Liver (tissue), 9 donors: ENCODE results near the gene RERE. TPM values are rescaled to one million over a fixed set of nuclear protein-coding genes. Genes with fewer than 3 reads are reported as not detected.

Source experiments
- DNase-seq: peaks from one replicate; pipeline ENCODE4 v3.0.0-alpha.2; 2017; ENCODE audit warnings: low spot score
- H3K27ac ChIP-seq, 2 donors: one replicate each; pipeline ENCODE4 v1.7.0; 2013; ENCODE audit warnings: inconsistent platforms in 2 of 2, low read length in 2 of 2, control low read depth in 1 of 2, low read depth in 1 of 2, mild to moderate bottlenecking in 1 of 2
- H3K27me3 ChIP-seq, 4 donors: one replicate each; pipeline versions ENCODE4 v1.6.1 to v1.7.0; 2013; ENCODE audit warnings: low read length in 3 of 4, inconsistent platforms in 1 of 4, mild to moderate bottlenecking in 1 of 4, moderate library complexity in 1 of 4; ENCODE audit not compliant: control insufficient read depth in 4 of 4, insufficient read depth in 4 of 4
- H3K36me3 ChIP-seq, 4 donors: one replicate each; pipeline versions ENCODE4 v1.6.1 to v1.7.0; 2013; ENCODE audit warnings: low read length in 3 of 4, mild to moderate bottlenecking in 3 of 4, low read depth in 1 of 4, moderate library complexity in 1 of 4; ENCODE audit not compliant: control insufficient read depth in 4 of 4, insufficient read depth in 3 of 4
- H3K4me1 ChIP-seq, 4 donors: one replicate each; pipeline versions ENCODE4 v1.6.1 to v1.7.0; 2013; ENCODE audit warnings: low read length in 3 of 4, mild to moderate bottlenecking in 3 of 4, moderate library complexity in 1 of 4; ENCODE audit not compliant: control insufficient read depth in 4 of 4, insufficient read depth in 4 of 4
- H3K4me3 ChIP-seq, 3 donors: one replicate each; pipeline versions ENCODE4 v1.6.1 to v1.7.0; 2013; ENCODE audit warnings: low read length in 3 of 3, control low read depth in 1 of 3, low read depth in 1 of 3, mild to moderate bottlenecking in 1 of 3
- H3K9ac ChIP-seq, 2 donors: one replicate each; pipeline ENCODE4 v1.7.0; 2013; ENCODE audit warnings: low read length in 2 of 2, mild to moderate bottlenecking in 2 of 2, moderate library complexity in 2 of 2, control low read depth in 1 of 2, low read depth in 1 of 2
- H3K9me3 ChIP-seq, 4 donors: one replicate each; pipeline versions ENCODE4 v1.6.1 to v1.7.0; 2013; ENCODE audit warnings: low read length in 3 of 4; ENCODE audit not compliant: control insufficient read depth in 4 of 4
- ATF3 ChIP-seq: IDR thresholded peaks from 2 replicates; pipeline ENCODE4 v1.6.1; 2016; ENCODE audit warnings: antibody characterized with exemption
- CTCF ChIP-seq: fragments of 150-350 bp; IDR thresholded peaks from 2 replicates; pipeline ENCODE4 v1.5.1; 2017; ENCODE audit warnings: improper control_type of control experiment, low read depth, low read length; ENCODE audit not compliant: missing input control
- FOXA1 ChIP-seq: IDR thresholded peaks from 2 replicates; pipeline ENCODE4 v1.6.1; 2016; ENCODE audit warnings: antibody characterized with exemption
- FOXA2 ChIP-seq: IDR thresholded peaks from 2 replicates; pipeline ENCODE4 v1.6.1; 2016; ENCODE audit warnings: antibody characterized with exemption
- GABPA ChIP-seq, 2 donors: IDR thresholded peaks in 1 of 2; conservative IDR thresholded peaks in 1 of 2; 2 replicates each; pipeline ENCODE4 v1.6.1; 2016; ENCODE audit warnings: antibody characterized with exemption in 2 of 2, mild to moderate bottlenecking in 1 of 2, moderate library complexity in 1 of 2
- HNF4A ChIP-seq, 2 donors: conservative IDR thresholded peaks; 2 replicates each; pipeline ENCODE4 v1.6.1; 2016; ENCODE audit warnings: antibody characterized with exemption in 2 of 2, mild to moderate bottlenecking in 2 of 2
- HNF4G ChIP-seq: IDR thresholded peaks from 2 replicates; pipeline ENCODE4 v1.6.1; 2016; ENCODE audit warnings: antibody characterized with exemption
- JUND ChIP-seq, 2 donors: IDR thresholded peaks; 2 replicates each; pipeline ENCODE4 v1.6.1; 2016; ENCODE audit warnings: antibody characterized with exemption in 2 of 2
- MAX ChIP-seq: IDR thresholded peaks from 2 replicates; pipeline ENCODE4 v1.6.1; 2016; ENCODE audit warnings: antibody characterized with exemption
- NR2F2 ChIP-seq: IDR thresholded peaks from 2 replicates; pipeline ENCODE4 v1.6.1; 2016; ENCODE audit warnings: antibody characterized with exemption
- RAD21 ChIP-seq, 2 donors: IDR thresholded peaks; 2 replicates each; pipeline ENCODE4 v1.6.1; 2016; ENCODE audit warnings: antibody characterized with exemption in 2 of 2, mild to moderate bottlenecking in 2 of 2
- REST ChIP-seq: IDR thresholded peaks from 2 replicates; pipeline ENCODE4 v1.6.1; 2016; ENCODE audit warnings: antibody characterized with exemption, mild to moderate bottlenecking
- RXRA ChIP-seq, 2 donors: IDR thresholded peaks; 2 replicates each; pipeline ENCODE4 v1.6.1; 2017 to 2018; ENCODE audit warnings: antibody characterized with exemption in 2 of 2, mild to moderate bottlenecking in 1 of 2
- SP1 ChIP-seq: IDR thresholded peaks from 2 replicates; pipeline ENCODE4 v1.6.1; 2018; ENCODE audit warnings: antibody characterized with exemption, mild to moderate bottlenecking
- TAF1 ChIP-seq: conservative IDR thresholded peaks from 2 replicates; pipeline ENCODE4 v1.6.1; 2016; ENCODE audit warnings: antibody characterized with exemption, mild to moderate bottlenecking
- WGBS: extraction: QIAGEN DNeasy Blood & Tissue Kit; methylation state at CpG from one replicate; pipeline ENCODE4 v1.1.7; 2013; 5-methylcytosine and 5-hydroxymethylcytosine counted together
- polyA plus RNA-seq, 2 donors: library from polyadenylated mRNA; stranded (reverse) in 1 of 2; unstranded in 1 of 2; fragments of 200-250 nt in 1 of 2; fragments of >200 nt in 1 of 2; fragmentation: Nextera tagmentation in 1 of 2; extraction: Ambion mirVana in 1 of 2; gene quantifications; one replicate each; pipeline versions ENCODE4 v1.2.1 to v1.2.3, GENCODE V29; 2013 to 2015
- total RNA-seq, 2 donors: library from RNA; depleted of rRNA; stranded (reverse); fragments of >200 nt; gene quantifications; one replicate each; pipeline ENCODE4 v1.2.3, GENCODE V29; 2014
- donor health status: healthy.
- donor health status: healthy.
- donor health status: healthy.
- donor health status: healthy.
- donor health status: healthy.

The RERE gene
- total and polyA plus RNA-seq, 4 donors = 9.8 to 49.1 (median 24.8) TPM

- H3K4me3 ChIP-seq = no peak overlapping the region
- no peak overlapping the region for H3K9ac ChIP-seq
- WGBS = 57% methylated on average over 14 of the region's 14 CpGs
- H3K27ac ChIP-seq = no peak overlapping the region
- H3K27me3 ChIP-seq = no peaks in the 10 kb centered on the region
- H3K9me3 ChIP-seq = no peaks in the 10 kb centered on the region
- peak; percentile 56 for TF ChIP-seq NR2F2
- TF ChIP-seq GABPA (IDR thresholded peaks at IDR 0.05 in 1 of 2, conservative IDR thresholded peaks at IDR 0.05 in 1 of 2) = no peak
- no peak for TF ChIP-seq TAF1
- peaks cover 1 to 12% (median 6%) of the 10 kb centered on the region in 4 donors for H3K36me3 ChIP-seq
- peaks cover 0 to 5% (median 1%) of the 10 kb centered on the region in 4 donors for H3K4me1 ChIP-seq
- no peak for DNase-seq
Measured at GRCh38 chr1:8349961-8350360, 467.5 kb downstream of the RERE start.

GRCh38 chr1:8349473-8349865 lies 468.0 kb downstream of the RERE start:
- Histone ChIP-seq H3K4me3 (no peak overlapping the region), H3K36me3 (peaks cover 0 to 7% (median 3%) of the 10 kb centered on the region in 4 donors), H3K4me1 (peaks cover 0 to 5% (median 1%) of the 10 kb centered on the region in 4 donors), H3K9ac (no peak overlapping the region), H3K27me3 (no peaks in the 10 kb centered on the region), H3K27ac (no peak overlapping the region), H3K9me3 (no peaks in the 10 kb centered on the region)
- 77% methylated on average over 9 of the region's 9 CpGs for WGBS
- no peak for DNase-seq
- TF ChIP-seq SP1 (no peak), GABPA (IDR thresholded peaks at IDR 0.05 in 1 of 2, conservative IDR thresholded peaks at IDR 0.05 in 1 of 2) (no peak), ATF3 (no peak), NR2F2 (no peak), FOXA1 (no peak), RXRA (IDR thresholded peaks at IDR 0.05) (no peak), MAX (no peak), RAD21 (IDR thresholded peaks at IDR 0.05) (no peak), JUND (IDR thresholded peaks at IDR 0.05) (no peak), CTCF (no peak), REST (no peak), TAF1 (no peak), FOXA2 (no peak), HNF4A (conservative IDR thresholded peaks at IDR 0.05) (no peak), HNF4G (no peak)
